ENCODE results near the gene LARGE1.

DNA sequence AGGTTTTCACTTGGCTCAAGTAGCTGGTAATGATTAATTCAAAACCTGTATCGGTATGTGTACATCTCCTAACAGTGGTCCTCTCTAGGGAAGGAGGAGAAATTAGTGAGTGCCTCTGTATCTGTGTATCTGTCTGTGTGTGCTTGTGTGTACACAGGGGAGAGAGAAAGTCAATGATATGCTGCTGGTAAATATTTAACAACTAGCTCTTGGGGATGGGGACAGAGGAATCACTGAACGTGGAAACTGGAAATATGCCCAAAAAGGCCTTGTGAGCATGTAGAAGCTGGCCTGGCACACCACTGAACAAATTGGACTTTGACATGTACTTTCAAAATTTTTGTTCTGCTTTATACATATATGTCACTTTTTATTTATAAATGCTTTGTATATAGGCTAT, 648.1 kb downstream of the LARGE1 start:
- TF ChIP-seq, protein P1, sequence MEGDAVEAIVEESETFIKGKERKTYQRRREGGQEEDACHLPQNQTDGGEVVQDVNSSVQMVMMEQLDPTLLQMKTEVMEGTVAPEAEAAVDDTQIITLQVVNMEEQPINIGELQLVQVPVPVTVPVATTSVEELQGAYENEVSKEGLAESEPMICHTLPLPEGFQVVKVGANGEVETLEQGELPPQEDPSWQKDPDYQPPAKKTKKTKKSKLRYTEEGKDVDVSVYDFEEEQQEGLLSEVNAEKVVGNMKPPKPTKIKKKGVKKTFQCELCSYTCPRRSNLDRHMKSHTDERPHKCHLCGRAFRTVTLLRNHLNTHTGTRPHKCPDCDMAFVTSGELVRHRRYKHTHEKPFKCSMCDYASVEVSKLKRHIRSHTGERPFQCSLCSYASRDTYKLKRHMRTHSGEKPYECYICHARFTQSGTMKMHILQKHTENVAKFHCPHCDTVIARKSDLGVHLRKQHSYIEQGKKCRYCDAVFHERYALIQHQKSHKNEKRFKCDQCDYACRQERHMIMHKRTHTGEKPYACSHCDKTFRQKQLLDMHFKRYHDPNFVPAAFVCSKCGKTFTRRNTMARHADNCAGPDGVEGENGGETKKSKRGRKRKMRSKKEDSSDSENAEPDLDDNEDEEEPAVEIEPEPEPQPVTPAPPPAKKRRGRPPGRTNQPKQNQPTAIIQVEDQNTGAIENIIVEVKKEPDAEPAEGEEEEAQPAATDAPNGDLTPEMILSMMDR (IDR thresholded peaks at IDR 0.05): no peak
- TF ChIP-seq POLR2A (IDR thresholded peaks at IDR 0.05): no peak

Measured in Peyer's patch (tissue), 4 donors.